Thoracic aorta (tissue), 2 donors: ENCODE data around the gene ROBO1. TPM values are rescaled to one million over a fixed set of nuclear protein-coding genes. Genes with fewer than 3 reads are reported as not detected.

Source experiments
- ATAC-seq: fragments of 150-250 bp; one replicate; pipeline ENCODE4 v1.8.0; 2017; ENCODE audit warnings: low read depth; ENCODE audit not compliant: insufficient number of reproducible peaks, low FRiP score
- DNase-seq: peaks from one replicate; pipeline ENCODE4 v3.0.0-alpha.2; 2020; ENCODE audit warnings: low spot score
- H3K27ac ChIP-seq, 2 donors: fragments of 200-600 bp; sonication (generic); 1 replicate in 1 of 2; 2 replicates in 1 of 2; pipeline ENCODE4 v1.5.1; 2016; ENCODE audit warnings: mild to moderate bottlenecking in 2 of 2, moderate library complexity in 2 of 2
- H3K27me3 ChIP-seq: fragments of 200-600 bp; sonication (generic); replicated peaks from 2 replicates; pipeline ENCODE4 v1.6.0; 2016; ENCODE audit warnings: mild to moderate bottlenecking; ENCODE audit not compliant: insufficient read depth
- H3K36me3 ChIP-seq: fragments of 200-600 bp; sonication (generic); one replicate; pipeline ENCODE4 v1.5.1; 2016
- H3K4me1 ChIP-seq, 2 donors: fragments of 200-600 bp; sonication (generic); 1 replicate in 1 of 2; 2 replicates in 1 of 2; pipeline versions ENCODE4 v1.5.1 to v1.6.0; 2016; ENCODE audit warnings: low read depth in 2 of 2, mild to moderate bottlenecking in 1 of 2; ENCODE audit not compliant: control insufficient read depth in 1 of 2
- H3K4me3 ChIP-seq: fragments of 200-600 bp; sonication (generic); 2 replicates; pipeline ENCODE4 v1.5.1; 2016; ENCODE audit warnings: mild to moderate bottlenecking
- H3K9me3 ChIP-seq: fragments of 200-600 bp; sonication (generic); 2 replicates; pipeline ENCODE4 v1.5.1; 2016
- total RNA-seq, 2 donors: library from RNA; depleted of rRNA; stranded (reverse); fragments of >200 nt; gene quantifications; one replicate each; pipeline versions ENCODE4 v1.1.0 to v1.2.3, GENCODE V29; 2016
- TF ChIP-seq, protein P1 (sequence below): fragments of 200-600 bp; sonication (generic); IDR thresholded peaks from one replicate; pipeline ENCODE4 v1.5.1; 2019; ENCODE audit warnings: antibody characterized with exemption

The ROBO1 gene
- total RNA-seq, 2 donors from 2014 or later: 13.3 to 24.4 TPM

DNA sequence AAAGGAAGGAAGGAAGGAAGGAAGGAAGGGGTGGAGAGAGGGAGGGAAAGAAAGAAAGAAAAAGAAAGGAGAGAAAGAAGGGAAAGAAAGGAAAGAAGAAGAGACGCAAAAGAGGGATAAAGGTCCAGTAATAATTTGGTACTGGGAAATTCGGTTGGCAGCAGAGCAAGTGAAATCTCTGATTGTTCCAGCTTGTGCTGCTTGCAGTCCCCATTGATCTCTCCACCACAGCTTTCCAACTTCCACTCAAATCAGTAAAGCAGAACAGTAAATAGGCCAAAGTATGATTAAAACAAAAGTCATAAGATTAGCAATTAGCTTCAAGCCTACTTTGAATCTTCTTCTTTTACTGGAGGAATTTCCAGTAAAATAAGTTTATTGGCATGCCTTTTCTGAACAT is 357.2 kb downstream of the ROBO1 start:
- no peak for DNase-seq
- H3K36me3 ChIP-seq: no peaks in the 10 kb centered on the region
- H3K4me1 ChIP-seq: no peaks in the 10 kb centered on the region

DNA sequence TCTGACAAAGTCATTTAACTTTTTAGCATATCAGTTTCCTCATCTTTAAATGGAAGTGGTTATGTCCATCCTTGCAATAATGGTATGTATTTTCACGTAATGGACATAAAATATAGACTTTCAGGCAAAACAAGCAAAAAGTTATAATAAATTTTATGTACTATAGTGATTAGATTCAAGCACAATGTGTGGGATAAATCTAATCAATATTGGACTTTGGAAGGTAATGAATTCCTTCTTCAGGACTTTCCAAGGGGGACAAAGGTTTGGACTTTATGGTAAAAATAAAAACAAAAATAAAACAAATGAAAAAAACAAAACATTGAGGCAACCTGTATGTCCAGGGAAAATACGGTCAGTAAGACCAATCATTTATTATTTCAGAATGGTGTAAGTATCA is 357.7 kb downstream of the ROBO1 start:
- H3K4me3 ChIP-seq: no peak overlapping the region
- ATAC-seq (no peak), DNase-seq (no peak)
- TF ChIP-seq, protein P1, sequence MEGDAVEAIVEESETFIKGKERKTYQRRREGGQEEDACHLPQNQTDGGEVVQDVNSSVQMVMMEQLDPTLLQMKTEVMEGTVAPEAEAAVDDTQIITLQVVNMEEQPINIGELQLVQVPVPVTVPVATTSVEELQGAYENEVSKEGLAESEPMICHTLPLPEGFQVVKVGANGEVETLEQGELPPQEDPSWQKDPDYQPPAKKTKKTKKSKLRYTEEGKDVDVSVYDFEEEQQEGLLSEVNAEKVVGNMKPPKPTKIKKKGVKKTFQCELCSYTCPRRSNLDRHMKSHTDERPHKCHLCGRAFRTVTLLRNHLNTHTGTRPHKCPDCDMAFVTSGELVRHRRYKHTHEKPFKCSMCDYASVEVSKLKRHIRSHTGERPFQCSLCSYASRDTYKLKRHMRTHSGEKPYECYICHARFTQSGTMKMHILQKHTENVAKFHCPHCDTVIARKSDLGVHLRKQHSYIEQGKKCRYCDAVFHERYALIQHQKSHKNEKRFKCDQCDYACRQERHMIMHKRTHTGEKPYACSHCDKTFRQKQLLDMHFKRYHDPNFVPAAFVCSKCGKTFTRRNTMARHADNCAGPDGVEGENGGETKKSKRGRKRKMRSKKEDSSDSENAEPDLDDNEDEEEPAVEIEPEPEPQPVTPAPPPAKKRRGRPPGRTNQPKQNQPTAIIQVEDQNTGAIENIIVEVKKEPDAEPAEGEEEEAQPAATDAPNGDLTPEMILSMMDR: no peak
- H3K36me3 ChIP-seq: no peaks in the 10 kb centered on the region
- H3K9me3 ChIP-seq: no peaks in the 10 kb centered on the region
- no peak overlapping the region for H3K27ac ChIP-seq
- H3K4me1 ChIP-seq: no peaks in the 10 kb centered on the region
- no peaks in the 10 kb centered on the region for H3K27me3 ChIP-seq

More for the DNA sequence above, 357.2 kb downstream of the ROBO1 start:
- H3K27ac ChIP-seq: no peak overlapping the region
- H3K27me3 ChIP-seq: no peaks in the 10 kb centered on the region
- no peaks in the 10 kb centered on the region for H3K9me3 ChIP-seq
- no peak overlapping the region for H3K4me3 ChIP-seq
- TF ChIP-seq, protein P1: no peak
- no peak for ATAC-seq

DNA sequence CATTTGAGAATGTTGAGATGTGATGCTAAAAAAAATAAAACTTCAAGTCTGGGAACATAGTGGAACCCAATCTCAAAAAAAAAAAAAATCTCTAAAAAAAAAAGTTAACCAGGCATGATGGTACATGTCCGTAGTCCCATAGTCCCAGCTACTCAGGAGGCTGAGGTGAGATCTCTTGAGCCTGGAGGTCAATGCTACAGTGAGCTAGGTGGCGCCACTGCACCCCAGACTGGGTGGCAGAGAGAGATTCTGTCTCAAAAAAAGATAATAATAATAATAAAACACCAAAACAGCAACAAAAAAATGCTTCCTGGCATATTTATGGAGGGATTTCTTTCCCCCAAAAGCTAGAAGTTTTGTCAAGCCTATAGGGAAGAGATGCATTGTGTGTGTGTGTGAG is 361.6 kb downstream of the ROBO1 start:
- no peak for ATAC-seq
- no peaks in the 10 kb centered on the region for H3K9me3 ChIP-seq

DNA sequence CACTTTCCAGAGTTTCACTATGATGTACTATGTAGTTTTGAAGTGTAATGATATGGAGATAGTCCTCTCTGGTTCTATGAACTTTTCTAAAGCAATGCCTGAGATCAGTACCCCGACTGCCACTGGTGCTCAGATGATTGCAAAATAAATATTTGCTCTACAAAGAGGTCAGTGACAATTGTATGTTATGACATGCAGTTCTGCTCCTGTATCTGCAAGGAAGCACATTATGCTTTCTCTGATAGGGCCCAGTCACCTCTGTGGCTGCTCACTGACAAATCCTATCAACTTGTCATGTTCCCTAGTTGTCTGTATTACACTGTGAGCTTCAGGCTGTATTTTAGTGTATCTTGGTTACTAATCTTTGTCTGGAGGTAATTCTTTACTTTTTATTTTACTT is 362.6 kb downstream of the ROBO1 start:
- Histone ChIP-seq H3K27ac (no peak overlapping the region), H3K9me3 (no peaks in the 10 kb centered on the region), H3K4me1 (no peaks in the 10 kb centered on the region), H3K4me3 (no peak overlapping the region), H3K36me3 (no peaks in the 10 kb centered on the region), H3K27me3 (no peaks in the 10 kb centered on the region)
- TF ChIP-seq, protein P1: no peak
- DNase-seq (no peak), ATAC-seq (no peak)

More for the DNA sequence above, 361.6 kb downstream of the ROBO1 start:
- Histone ChIP-seq H3K27me3 (no peaks in the 10 kb centered on the region), H3K4me3 (no peak overlapping the region), H3K36me3 (no peaks in the 10 kb centered on the region), H3K27ac (no peak overlapping the region), H3K4me1 (no peaks in the 10 kb centered on the region)
- DNase-seq: no peak
- TF ChIP-seq, protein P1: no peak

DNA sequence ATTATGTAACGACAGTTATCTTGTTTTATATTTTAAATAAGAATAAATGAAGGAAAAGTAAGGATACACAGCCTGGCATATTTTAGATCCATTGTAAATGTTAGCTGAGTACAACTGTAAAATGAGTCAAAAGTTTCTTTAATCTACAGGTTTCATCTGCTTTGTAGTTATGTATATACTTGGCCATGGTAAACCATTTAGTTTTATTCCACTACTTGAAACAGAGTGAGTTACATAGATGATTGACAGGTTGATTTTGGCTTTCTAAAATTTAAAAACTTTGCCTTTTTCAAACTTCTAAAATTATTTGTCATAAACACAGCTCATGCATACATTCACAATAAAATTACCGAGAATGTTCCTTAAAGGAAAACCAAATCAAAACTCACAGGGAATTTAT is 371.2 kb downstream of the ROBO1 start:
- ATAC-seq (no peak), DNase-seq (no peak)
- Histone ChIP-seq H3K4me3 (no peak overlapping the region), H3K9me3 (no peaks in the 10 kb centered on the region), H3K36me3 (no peaks in the 10 kb centered on the region), H3K4me1 (no peaks in the 10 kb centered on the region), H3K27ac (no peak overlapping the region), H3K27me3 (no peaks in the 10 kb centered on the region)
- TF ChIP-seq, protein P1: no peak
